C1 segment of cervical spinal cord (tissue), 14 donors: Measurements from ENCODE around the gene SH3GL3.

ENCODE experiments used
- DNase-seq, 14 donors: peaks; one replicate each; lab custom pipeline; 2025; lab: John Stamatoyannopoulos, UW

The SH3GL3 gene

DNA sequence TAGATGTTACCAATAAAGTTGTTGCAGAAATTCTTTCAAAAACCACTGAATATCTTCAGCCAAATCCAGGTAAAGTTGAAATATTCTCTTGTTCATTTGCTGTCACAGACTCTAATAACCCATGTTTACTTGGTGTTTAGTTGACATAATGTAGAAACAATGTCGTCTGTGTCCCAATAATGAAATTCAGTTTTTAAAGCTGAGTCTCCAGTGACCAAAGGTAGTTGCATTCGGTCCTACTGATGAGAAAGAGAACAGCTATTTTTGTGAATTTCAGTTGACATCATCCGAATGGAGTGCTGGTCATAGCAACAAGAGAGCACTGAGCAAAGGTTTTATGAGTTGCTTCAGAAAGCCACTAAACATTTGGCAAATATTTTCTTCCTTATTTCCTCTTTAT, 118.0 kb downstream of the SH3GL3 start:
- no peak for DNase-seq

DNA sequence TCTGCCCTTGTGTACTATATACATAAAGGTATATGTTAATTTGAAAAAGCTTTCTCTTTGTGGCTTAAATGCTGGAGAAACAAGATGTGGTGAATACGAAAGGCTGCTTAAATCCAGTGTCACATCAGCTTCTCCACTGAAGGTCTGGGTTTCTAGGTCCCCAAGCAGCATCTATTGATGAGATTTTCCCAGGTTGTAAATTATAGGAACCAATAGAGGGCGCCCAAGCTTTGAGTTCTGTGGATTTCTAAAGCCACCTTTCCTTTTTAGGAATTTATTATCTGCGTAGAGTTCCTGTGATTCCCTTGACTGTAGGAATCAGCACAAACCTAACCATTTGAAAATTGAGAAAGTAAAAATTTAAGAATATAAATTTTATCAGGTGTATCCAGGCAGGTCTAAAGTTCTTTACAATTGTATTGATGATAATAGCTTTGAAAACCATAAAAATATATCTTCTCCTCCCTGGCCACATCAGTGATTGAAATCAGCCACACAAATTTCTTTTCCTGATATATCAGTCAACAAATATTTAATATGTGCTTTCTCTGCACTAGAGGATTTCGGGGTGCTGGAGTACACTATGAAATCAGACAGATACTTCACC, 118.5 kb downstream of the SH3GL3 start:
- DNase-seq: no peak

DNA sequence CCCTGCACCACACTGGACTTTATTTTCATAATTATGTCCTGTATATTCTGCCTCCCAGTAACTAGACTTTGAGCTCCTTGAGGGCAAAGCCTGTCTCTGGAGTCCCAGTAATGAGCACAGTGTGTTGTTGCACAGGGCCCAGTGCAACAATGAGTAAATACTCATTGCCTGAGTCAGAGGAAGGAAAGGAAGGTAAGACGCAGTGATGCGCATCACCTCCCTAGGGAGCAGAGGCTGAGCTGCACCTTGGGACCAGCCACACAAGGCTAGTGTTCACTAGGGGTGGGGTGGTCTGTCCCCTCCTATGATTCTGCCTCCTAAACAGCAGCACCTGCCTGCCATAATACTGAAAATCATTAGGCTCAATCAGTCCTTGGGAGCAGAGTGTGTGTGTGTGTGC, 120.2 kb downstream of the SH3GL3 start:
- no peak for DNase-seq

GRCh38 chr15:83569341-83569740, 122.2 kb downstream of the SH3GL3 start:
- no peak for DNase-seq

- peak in 2 of 14 donors; percentile 59 to 92 for DNase-seq
These were observed 123.6 kb downstream of the SH3GL3 start for GRCh38 chr15:83570756-83571155.

GRCh38 chr15:83571820-83572707, 124.9 kb downstream of the SH3GL3 start:
- peak in 6 of 14 donors; percentile 17 to 72 (median 37) for DNase-seq

GRCh38 chr15:83574345-83574744, 127.2 kb downstream of the SH3GL3 start:
- DNase-seq: no peak

- peak in 1 of 14 donors; percentile 63 for DNase-seq
These were observed 131.6 kb downstream of the SH3GL3 start for GRCh38 chr15:83578691-83579090.

DNA sequence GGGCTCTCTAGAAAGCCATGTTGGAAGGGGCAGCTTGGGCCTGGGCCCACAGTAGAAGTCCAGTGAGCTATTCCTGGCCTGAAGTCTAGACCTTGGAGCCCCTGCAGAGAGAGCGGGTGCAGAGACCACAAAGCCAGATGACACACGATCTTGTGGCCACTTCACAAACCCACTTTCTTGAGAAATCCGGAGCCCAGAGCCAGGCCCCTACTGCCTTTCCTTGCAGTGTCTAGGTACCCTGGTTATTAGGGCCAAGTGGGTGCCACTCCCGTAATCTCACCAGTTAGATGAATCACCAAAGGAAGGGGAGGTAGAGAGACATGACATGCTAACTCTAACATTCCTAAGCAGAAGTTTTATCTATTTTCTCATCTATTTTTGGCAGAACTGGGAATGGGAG, 134.2 kb downstream of the SH3GL3 start:
- no peak for DNase-seq

- no peak for DNase-seq
These were observed 135.2 kb downstream of the SH3GL3 start for GRCh38 chr15:83582381-83582780.

DNA sequence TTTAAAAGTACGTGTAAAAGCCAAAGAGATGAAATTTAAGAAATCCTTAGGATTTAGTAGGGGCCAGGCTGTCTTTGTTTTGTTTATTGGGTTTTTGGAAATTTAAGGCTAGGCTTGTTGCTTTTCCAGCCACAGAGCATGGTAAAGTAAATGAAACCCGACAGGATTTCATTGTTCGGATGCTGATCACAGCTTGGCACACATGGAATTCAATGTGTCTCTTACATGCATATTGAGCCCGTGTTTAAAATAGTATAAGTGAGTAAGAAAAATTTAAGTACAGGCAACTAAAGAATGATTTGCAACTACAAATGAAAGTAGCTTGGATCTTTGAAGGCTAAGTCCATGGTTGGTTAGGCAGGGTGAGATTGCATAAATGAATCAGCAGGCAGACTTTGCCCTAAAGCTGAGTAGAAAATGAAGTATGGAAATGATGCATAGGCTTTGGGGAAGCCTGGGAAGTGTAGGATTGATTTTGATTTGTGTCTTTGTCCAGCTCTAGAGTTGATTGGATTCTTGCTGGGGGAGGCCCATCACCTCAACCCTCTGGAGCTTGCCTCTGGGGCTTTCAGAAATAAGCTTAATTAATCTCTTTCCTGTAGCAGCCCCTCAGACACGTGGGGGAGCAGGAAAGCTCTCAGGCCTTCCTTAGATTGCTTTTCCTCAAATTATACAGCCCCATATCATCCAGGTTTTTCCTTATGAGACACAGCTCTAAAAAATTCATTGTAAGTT, 138.6 kb downstream of the SH3GL3 start:
- DNase-seq: no peak

GRCh38 chr15:83587091-83587490, 139.9 kb downstream of the SH3GL3 start:
- DNase-seq: no peak

DNA sequence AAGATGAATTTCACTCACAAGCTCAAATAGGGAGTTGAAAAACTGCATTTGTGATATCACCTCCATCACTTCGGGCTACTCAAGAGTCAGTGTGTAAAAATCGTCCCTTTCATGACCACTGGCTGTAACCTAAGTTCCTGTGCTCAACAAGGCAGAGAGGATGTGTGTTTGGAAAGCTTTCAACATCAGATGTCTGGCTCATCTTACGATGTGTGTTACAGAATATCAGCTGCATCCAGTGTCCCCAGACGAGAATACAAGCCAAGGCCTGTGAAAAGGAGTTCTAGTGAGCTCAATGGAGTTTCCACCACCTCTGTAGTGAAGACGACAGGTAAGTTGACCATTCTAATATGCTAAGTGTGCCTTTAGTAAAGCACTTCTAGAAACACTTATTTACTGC, 141.3 kb downstream of the SH3GL3 start:
- DNase-seq: no peak

DNA sequence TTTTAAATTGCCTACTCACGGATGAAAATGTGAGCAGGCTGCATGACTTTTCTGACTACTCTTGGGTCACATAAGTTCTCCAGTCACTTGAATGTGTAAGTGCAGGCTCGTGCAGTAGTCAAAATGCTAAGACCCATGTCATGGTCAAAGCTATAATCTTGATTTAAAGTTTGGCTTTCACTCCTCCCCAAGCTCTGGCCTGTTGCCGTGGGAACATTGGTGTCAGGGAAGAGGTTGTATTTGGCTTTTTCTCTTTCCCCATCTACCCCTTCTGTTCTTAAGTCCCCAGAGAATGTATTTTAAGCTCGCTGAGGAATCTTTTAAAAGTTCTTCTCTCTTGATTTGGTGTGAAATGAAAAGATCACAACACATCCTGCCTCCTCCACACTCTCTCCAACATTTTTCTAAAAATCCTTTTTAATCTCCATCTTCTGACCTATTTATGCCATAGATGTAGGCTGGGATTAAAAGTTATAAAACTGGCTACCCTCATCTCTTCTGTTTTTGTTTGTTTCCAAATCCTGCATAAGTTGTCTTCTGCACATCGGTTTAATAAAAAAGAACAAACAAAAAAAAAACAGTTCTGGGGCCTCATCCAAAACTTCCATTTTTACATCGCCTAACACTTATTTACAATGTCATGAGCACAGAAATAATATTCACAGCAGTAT, 145.4 kb downstream of the SH3GL3 start:
- no peak for DNase-seq

- no peak for DNase-seq
These were observed 148.1 kb downstream of the SH3GL3 start for GRCh38 chr15:83595191-83595590.

DNA sequence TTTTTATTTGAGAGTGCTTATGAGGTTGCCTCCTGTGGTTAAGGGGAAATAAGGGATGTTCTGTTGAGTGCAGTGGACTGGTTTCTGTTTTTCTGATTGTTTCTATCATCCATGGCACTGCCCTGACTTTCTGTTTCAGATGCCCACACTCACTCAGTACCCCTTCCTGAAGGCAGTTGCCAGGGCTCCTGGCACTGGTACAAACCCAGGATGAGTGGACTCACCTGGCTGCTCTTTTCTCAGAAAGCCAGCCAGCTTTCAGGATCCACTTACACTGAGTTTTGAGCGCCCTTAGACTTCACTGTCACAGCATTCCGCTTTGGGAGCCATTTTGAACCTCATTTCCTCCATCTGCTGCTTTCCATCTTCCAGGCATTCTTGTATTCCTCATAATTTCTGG, 150.9 kb downstream of the SH3GL3 start:
- no peak for DNase-seq

DNA sequence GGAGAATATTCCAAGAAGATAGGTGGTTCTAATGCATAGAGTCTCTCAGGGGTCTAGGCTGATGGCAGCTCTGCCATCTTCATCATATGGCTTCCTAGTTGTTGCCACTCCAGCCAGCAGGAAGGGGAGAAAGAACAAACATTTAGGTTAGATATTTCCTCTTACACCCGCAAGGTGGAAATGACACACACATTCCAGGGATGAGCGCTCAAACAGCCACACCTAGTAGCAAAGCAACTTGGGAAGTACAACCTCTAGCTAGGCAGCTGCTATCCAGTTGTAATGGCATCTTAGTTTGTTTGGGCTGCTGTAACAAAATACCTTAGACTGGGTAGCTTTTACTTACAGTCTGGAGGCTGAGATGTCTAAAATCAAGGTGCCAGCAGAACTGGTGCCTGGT, 154.9 kb downstream of the SH3GL3 start:
- no peak for DNase-seq

DNA sequence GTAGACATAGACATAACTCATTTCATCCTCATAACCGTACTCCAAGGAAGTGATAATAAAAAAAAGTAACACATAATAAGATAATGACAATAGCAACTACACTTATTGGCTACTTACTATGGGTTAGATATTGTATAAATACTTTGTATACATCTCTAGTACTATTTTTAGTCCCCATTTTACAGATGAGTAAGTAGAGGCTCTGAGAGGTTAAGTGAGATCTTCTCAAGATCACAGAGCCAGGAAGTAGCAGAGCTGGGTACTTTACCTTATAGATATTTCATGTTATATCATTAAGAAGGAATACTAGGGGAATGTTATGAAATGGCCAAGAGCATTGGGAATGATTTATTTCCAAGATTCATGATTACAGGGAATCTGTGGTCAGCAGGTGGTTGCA, 157.4 kb downstream of the SH3GL3 start:
- no peak for DNase-seq

GRCh38 chr15:83605111-83605945, 158.2 kb downstream of the SH3GL3 start:
- DNase-seq: no peak

DNA sequence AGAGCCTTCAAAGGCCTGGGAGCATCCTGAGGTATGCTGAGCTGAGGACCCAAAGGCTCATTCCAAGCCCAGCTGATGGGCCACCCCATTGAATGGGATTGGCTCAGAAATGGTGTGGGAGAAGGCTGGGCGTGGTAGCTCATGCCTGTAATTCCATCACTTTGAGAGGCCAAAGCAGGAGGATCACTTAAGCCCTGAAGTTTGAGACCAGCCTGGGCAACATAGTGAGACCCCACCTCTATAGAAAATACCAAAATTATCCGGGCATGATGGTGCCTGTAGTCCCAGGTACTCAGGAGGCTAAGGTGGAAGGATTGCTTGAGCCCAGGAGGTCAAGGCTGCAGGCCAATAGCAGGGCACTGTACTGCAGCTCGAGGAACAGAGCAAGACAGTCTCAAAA, 163.0 kb downstream of the SH3GL3 start:
- DNase-seq: no peak
